GM18909 (cell line): Measurements from ENCODE around the gene ATXN3.

Source experiments
- ATAC-seq: cut with Tn5 transposase; IDR thresholded peaks from one replicate; pipeline ENCODE4 v1.9.1; 2021; ENCODE audit warnings: mild to moderate bottlenecking; ENCODE audit not compliant: unreplicated experiment, poor library complexity

The ATXN3 gene

GRCh38 chr14:92012121-92012748, 94.1 kb downstream of the ATXN3 start:
- ATAC-seq: no peak

DNA sequence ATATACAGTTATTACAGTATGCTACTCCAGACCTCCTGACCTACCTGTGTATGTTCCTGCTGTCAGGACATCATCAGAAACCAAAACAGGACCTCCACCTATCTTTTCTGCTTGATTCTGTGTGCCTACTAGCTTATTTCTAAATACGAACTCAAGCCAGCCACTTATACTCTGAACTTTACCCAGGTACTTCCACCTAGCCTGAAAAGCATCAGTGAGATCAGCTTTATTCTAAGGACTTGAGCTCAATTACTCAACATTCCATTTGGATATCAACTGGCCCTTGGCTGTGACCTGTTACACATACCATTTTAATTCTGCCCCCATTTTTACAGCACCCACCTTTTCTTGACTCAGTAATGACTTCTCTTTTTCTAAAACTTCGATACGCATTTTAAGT, 95.7 kb downstream of the ATXN3 start:
- ATAC-seq: no peak

DNA sequence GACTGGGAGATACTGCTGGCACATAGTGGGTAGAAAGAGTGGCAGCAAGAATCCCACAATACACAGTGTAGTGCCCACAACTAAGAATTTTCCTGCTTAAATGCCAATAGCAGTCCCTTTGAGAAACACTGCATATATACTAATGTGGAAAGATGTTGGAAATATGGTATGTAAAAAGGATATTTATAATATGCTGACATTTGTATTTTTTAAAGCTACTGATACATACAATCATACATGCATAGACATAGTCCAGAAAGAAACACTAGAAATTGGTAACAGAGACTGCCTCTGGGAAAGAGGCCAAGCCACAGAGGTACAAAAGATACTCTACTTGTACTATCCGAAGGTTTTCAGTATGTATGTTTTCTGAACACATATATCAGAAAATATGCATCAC, 96.8 kb downstream of the ATXN3 start:
- ATAC-seq: no peak
